ENCODE measurements around the gene TGM3. TPM values are rescaled to one million over a fixed set of nuclear protein-coding genes. Genes with fewer than 3 reads are reported as not detected.

Gene TGM3
- total RNA-seq, 2 donors from 2014 or later = 0.23 to 1.8 TPM

DNA sequence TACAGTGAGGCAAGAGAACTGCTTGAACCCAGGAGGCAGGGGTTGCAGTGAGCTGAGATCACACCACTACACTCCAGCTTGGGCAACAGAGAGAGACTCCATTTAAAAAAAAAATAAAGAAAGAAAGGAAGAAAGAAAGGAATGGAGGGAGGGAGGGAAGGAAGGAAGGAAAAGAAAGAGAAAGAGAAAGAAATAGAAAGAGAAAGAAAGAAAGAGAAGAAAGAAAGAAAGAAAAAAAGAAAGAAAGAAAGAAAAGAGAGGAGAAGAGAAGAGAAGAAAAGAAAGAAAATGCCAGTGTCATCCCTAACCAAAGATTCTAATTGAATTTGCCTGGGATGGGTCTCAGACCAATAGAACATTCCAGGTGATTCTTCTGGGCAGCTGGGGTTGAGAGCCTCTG, 4.2 kb downstream of the TGM3 start:
- Histone ChIP-seq H3K4me3 (no peak overlapping the region), H3K36me3 (no peaks in the 10 kb centered on the region), H3K27ac (no peak overlapping the region), H3K4me1 (replicated peaks) (no peaks in the 10 kb centered on the region), H3K27me3 (replicated peaks; ENCODE audit: insufficient read depth) (no peaks in the 10 kb centered on the region), H3K9me3 (no peaks in the 10 kb centered on the region)
- TF ChIP-seq POLR2A (IDR thresholded peaks at IDR 0.05) (no peak), POLR2AphosphoS5 (IDR thresholded peaks at IDR 0.05) (no peak)
- TF ChIP-seq, protein P1, sequence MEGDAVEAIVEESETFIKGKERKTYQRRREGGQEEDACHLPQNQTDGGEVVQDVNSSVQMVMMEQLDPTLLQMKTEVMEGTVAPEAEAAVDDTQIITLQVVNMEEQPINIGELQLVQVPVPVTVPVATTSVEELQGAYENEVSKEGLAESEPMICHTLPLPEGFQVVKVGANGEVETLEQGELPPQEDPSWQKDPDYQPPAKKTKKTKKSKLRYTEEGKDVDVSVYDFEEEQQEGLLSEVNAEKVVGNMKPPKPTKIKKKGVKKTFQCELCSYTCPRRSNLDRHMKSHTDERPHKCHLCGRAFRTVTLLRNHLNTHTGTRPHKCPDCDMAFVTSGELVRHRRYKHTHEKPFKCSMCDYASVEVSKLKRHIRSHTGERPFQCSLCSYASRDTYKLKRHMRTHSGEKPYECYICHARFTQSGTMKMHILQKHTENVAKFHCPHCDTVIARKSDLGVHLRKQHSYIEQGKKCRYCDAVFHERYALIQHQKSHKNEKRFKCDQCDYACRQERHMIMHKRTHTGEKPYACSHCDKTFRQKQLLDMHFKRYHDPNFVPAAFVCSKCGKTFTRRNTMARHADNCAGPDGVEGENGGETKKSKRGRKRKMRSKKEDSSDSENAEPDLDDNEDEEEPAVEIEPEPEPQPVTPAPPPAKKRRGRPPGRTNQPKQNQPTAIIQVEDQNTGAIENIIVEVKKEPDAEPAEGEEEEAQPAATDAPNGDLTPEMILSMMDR (IDR thresholded peaks at IDR 0.05) = no peak
- intact Hi-C loops (cut with DNase I) = no loop called here
- DNase-seq (ENCODE audit: low spot score) = no peak

DNA sequence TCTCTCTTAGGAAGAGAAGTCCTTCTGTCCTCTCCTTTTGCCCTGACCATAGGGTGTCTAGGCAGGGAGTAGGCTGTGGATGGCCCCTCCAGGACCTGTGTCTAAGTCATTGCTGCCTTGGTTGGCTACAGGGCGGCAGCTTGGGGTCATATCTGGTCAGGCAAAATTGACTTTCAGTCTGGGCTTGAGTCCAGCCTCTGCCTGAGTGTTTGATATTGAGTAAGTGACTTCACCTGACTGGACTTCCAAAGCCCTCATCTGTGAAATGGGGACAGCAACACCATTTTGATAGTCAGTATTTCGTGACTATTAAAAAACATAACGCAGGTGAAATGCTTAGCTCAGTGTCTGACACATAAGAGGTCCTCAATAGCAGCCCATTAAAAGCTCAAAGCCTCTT, 4.6 kb downstream of the TGM3 start:
- Histone ChIP-seq H3K36me3 (no peaks in the 10 kb centered on the region), H3K4me3 (no peak overlapping the region), H3K27me3 (replicated peaks; ENCODE audit: insufficient read depth) (no peaks in the 10 kb centered on the region), H3K4me1 (replicated peaks) (no peaks in the 10 kb centered on the region), H3K9me3 (no peaks in the 10 kb centered on the region), H3K27ac (no peak overlapping the region)
- intact Hi-C loops (cut with DNase I) = no loop called here
- no peak for TF ChIP-seq POLR2A (IDR thresholded peaks at IDR 0.05)
- TF ChIP-seq POLR2AphosphoS5 (IDR thresholded peaks at IDR 0.05) = no peak
- TF ChIP-seq, protein P1 (IDR thresholded peaks at IDR 0.05) = no peak
- no peak for DNase-seq (ENCODE audit: low spot score)
- 80% methylated on average over 3 of the region's 3 CpGs for WGBS

GRCh38 chr20:2301164-2301622, 5.4 kb downstream of the TGM3 start:
- Histone ChIP-seq H3K36me3 (no peaks in the 10 kb centered on the region), H3K4me1 (replicated peaks) (no peaks in the 10 kb centered on the region), H3K27ac (no peak overlapping the region), H3K9me3 (no peaks in the 10 kb centered on the region), H3K4me3 (no peak overlapping the region), H3K27me3 (replicated peaks; ENCODE audit: insufficient read depth) (no peaks in the 10 kb centered on the region)
- TF ChIP-seq POLR2A (IDR thresholded peaks at IDR 0.05) = no peak
- TF ChIP-seq, protein P1 (IDR thresholded peaks at IDR 0.05) = no peak
- intact Hi-C loops (cut with DNase I) = no loop called here
- WGBS = 66% methylated on average over 5 of the region's 5 CpGs
- no peak for DNase-seq (ENCODE audit: low spot score)

- 85% methylated on average over 9 of the region's 9 CpGs for WGBS
- DNase-seq (ENCODE audit: low spot score) = no peak
- no peaks in the 10 kb centered on the region for H3K4me1 ChIP-seq (replicated peaks)
These were observed 6.7 kb downstream of the TGM3 start for GRCh38 chr20:2302384-2303060.

More at GRCh38 chr20:2302384-2303060, 6.7 kb downstream of the TGM3 start:
- no peaks in the 10 kb centered on the region for H3K36me3 ChIP-seq
- no peaks in the 10 kb centered on the region for H3K9me3 ChIP-seq
- no peaks in the 10 kb centered on the region for H3K27me3 ChIP-seq (replicated peaks; ENCODE audit: insufficient read depth)
- intact Hi-C loops (cut with DNase I) = no loop called here
- no peak overlapping the region for H3K4me3 ChIP-seq
- TF ChIP-seq, protein P1 (IDR thresholded peaks at IDR 0.05) = no peak
- no peak for TF ChIP-seq POLR2A (IDR thresholded peaks at IDR 0.05)
- no peak for TF ChIP-seq POLR2AphosphoS5 (IDR thresholded peaks at IDR 0.05)
- no peak overlapping the region for H3K27ac ChIP-seq
